ENCODE measurements around the gene ZCCHC7.

DNA sequence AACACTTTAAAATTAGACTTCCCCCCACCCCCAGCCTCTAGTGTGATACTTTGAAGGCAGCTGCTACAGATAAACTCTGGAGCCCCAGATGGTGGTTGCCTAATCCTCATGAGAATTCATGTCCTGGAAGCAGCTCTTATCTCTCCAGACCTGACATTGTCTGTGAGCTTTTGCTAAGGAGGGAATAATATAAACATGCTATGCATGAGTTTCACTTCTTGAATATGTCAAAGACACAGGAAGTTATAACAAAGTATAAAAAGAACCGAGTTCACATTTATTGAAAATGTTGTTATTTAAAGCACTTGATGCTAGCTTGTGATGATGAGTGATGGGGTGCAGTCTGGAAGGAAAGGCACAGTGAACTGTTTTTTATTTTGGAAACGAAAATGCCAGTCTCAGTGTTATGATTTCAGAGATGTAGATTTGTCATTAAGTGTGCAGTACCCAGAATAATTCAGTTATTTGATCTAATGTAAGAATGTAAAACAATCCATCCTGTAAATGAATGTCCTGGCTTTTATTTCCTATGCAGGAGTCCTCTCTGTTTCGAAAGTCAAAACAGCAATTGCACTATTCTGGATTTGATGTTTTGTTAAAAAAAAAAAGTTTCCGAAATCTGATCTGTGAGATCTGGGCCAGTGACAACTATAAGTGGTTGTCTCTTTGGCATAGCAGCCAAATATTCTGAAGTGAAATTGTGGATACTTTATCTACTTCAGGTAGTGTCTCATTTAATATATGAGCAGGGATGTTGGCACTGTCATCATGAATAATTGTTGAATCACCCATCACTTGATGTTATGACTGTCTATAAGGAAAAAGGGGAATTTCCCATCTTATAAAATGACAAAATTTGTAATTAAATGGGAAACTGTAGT lies 77.0 kb downstream of the ZCCHC7 start:
- TF ChIP-seq CTCF (conservative IDR thresholded peaks at IDR 0.05) (no peak), ZFX (IDR thresholded peaks at IDR 0.05) (no peak)

Data from C4-2B (cell line).